ENCODE data around the gene ZSWIM6.
A peak's percentile ranks its signal among the peaks of the same experiment; 100 is the strongest.
"Not testable (repeated sequence)": the region's sequence is repeated elsewhere in the genome, so short reads cannot be mapped to it uniquely, and the experiment has no call there.

ZSWIM6 gene

DNA sequence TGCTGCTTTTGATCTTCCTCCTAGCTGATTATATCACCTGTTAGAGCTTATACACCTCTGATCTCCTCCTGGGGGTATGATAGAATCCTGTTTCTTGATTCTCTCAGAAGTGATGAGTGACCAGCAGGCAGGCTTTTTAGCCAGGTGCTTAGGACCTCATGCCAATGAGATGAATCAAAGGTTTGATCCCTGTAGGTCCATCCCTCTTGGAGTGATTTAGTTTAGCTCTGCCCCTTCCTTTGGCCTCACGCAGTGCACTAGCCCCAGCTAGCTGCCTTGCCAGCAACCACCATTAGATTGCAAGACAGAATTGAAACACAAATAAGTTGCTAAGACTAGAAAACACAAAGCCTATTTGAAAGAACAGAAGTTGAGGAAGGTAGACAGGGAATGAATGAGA is 84.4 kb downstream of the ZSWIM6 start:
- Histone ChIP-seq H3K9ac (no peak overlapping the region), H3K27ac (no peak overlapping the region), H3K36me3 (peaks cover 0 to 18% (median 8%) of the 10 kb centered on the region in 11 experiments; a peak in 12 of 22 replicates), H3K4me1 (peaks cover 8 to 41% (median 17%) of the 10 kb centered on the region in 10 experiments), H3K4me3 (no peak overlapping the region), H3K4me2 (peak overlapping the region in 1 of 11 experiments; percentile 7; a peak in 1 of 22 replicates), H3K9me3 (replicated peaks in 1 of 11) (peaks cover 6 to 16% (median 8%) of the 10 kb centered on the region in 11 experiments; a peak in 20 of 22 replicates), H3K27me3 (no peaks in the 10 kb centered on the region), H4K20me1 (peaks cover 58 to 93% (median 88%) of the 10 kb centered on the region in 11 experiments)
- TF ChIP-seq Cebpa-rat (IDR thresholded peaks at IDR 0.05): no peak

DNA sequence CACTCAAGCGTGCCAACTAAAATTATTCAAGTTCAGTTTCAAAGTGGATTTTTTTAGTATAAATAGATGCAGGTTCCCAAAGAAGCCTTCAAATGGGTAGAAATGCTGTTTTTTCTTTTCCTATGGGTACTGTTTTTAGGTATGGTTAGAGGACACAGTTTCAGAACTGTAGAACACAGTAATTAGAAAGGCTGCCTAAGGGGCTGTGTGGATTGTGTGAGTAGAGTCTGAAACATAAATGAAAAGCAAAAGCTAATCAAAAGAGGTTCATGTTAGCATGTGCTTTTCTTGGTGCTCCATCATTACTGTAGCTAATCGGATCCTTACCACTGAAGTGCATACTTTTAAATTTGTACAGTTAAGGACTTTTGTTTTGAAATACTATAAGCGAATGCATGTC is 85.3 kb downstream of the ZSWIM6 start:
- Histone ChIP-seq H3K9me3 (replicated peaks in 1 of 11) (peaks cover 13 to 24% (median 16%) of the 10 kb centered on the region in 11 experiments; a peak in 20 of 22 replicates), H3K4me2 (no peak overlapping the region), H3K36me3 (peaks cover 0 to 15% (median 7%) of the 10 kb centered on the region in 11 experiments; a peak in 11 of 22 replicates), H3K4me1 (peaks cover 8 to 44% (median 17%) of the 10 kb centered on the region in 10 experiments), H3K27me3 (no peaks in the 10 kb centered on the region), H4K20me1 (peaks cover 54 to 93% (median 88%) of the 10 kb centered on the region in 11 experiments), H3K4me3 (no peak overlapping the region), H3K27ac (no peak overlapping the region), H3K9ac (no peak overlapping the region)
- no peak for TF ChIP-seq Cebpa-rat (IDR thresholded peaks at IDR 0.05)

DNA sequence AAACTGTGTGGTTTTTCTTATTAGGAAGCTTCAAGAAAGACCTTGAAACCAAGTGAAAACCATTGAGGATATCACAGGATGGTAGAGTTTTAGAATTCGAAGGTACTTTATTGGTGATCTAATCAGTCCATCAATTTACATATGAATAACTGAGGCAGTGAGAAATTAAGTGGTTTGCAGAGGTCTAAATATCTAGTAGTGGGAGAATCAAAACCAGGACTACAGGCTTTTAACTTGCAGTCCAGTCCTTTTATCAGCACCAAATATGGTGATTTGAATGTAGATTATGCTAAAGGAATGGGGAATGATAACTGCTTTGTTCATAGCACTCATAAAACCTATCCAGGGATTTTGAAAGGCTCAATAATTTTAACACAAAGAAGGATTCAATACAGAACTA is 85.8 kb downstream of the ZSWIM6 start:
- H3K4me3 ChIP-seq: no peak overlapping the region
- H4K20me1 ChIP-seq: peaks cover 55 to 93% (median 88%) of the 10 kb centered on the region in 11 experiments
- peaks cover 0 to 14% (median 7%) of the 10 kb centered on the region in 11 experiments; a peak in 11 of 22 replicates for H3K36me3 ChIP-seq
- H3K4me1 ChIP-seq: peaks cover 8 to 49% (median 17%) of the 10 kb centered on the region in 10 experiments
- no peak for TF ChIP-seq Cebpa-rat (IDR thresholded peaks at IDR 0.05)
- no peak overlapping the region for H3K4me2 ChIP-seq
- no peak overlapping the region for H3K27ac ChIP-seq
- H3K27me3 ChIP-seq: no peaks in the 10 kb centered on the region
- H3K9me3 ChIP-seq (replicated peaks in 1 of 11): peaks cover 13 to 25% (median 16%) of the 10 kb centered on the region in 11 experiments; a peak in 20 of 22 replicates
- no peak overlapping the region for H3K9ac ChIP-seq

DNA sequence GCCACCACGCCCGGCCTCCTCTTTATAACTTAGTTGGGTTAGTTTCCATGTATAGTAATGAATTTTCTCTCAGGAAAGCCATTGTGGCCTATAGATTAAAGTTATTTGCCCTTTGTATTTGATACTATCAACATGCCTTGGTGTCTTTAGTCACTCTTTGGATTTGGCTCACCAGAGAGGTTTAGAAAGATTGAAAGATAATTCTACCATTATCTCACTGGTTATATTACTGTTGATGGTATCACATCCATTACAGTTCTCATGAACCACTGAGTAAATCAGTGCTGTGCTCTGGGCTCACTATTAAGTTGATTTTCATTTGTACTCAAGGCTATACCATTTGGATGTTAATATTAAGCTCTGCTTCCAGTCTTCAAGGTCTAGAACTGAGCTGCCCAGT is 87.0 kb downstream of the ZSWIM6 start:
- no peak for TF ChIP-seq Cebpa-rat (IDR thresholded peaks at IDR 0.05)
- H3K9ac ChIP-seq: no peak overlapping the region
- peaks cover 4 to 57% (median 16%) of the 10 kb centered on the region in 10 experiments for H3K4me1 ChIP-seq
- H3K9me3 ChIP-seq (replicated peaks in 1 of 11): peaks cover 13 to 25% (median 16%) of the 10 kb centered on the region in 11 experiments; a peak in 20 of 22 replicates
- no peak overlapping the region for H3K27ac ChIP-seq
- H3K36me3 ChIP-seq: peaks cover 0 to 14% (median 7%) of the 10 kb centered on the region in 11 experiments; a peak in 11 of 22 replicates
- H3K4me3 ChIP-seq: no peak overlapping the region
- H4K20me1 ChIP-seq: peaks cover 63 to 100% (median 95%) of the 10 kb centered on the region in 11 experiments
- H3K4me2 ChIP-seq: no peak overlapping the region
- H3K27me3 ChIP-seq: no peaks in the 10 kb centered on the region

DNA sequence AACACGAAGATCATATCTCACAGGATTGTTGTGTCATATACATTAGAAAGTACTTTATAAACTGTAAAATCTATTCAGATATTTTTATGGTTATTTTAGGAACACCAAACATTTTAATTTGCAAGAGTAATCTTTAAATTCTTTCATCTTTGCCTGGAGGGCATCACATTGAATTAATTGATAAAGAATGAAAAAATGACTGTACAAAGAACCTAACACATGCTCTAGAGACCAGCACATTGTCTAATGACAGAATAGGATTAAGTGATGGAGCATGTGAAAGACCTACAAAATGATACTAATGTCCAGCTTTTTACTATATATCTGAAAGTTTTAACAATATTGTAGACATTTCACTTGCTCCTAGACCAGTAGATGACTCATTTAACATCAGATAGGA is 88.0 kb downstream of the ZSWIM6 start:
- Histone ChIP-seq H3K9me3 (replicated peaks in 1 of 11) (peaks cover 13 to 25% (median 16%) of the 10 kb centered on the region in 11 experiments; a peak in 20 of 22 replicates), H3K4me1 (peaks cover 0 to 57% (median 10%) of the 10 kb centered on the region in 10 experiments; a peak in 12 of 20 replicates), H3K27ac (no peak overlapping the region), H3K36me3 (peaks cover 0 to 16% (median 8%) of the 10 kb centered on the region in 11 experiments; a peak in 11 of 22 replicates), H3K9ac (no peak overlapping the region), H4K20me1 (peaks cover 62 to 100% (median 95%) of the 10 kb centered on the region in 11 experiments; a peak in 21 of 22 replicates), H3K27me3 (no peaks in the 10 kb centered on the region), H3K4me3 (no peak overlapping the region), H3K4me2 (no peak overlapping the region)
- no peak for TF ChIP-seq Cebpa-rat (IDR thresholded peaks at IDR 0.05)

DNA sequence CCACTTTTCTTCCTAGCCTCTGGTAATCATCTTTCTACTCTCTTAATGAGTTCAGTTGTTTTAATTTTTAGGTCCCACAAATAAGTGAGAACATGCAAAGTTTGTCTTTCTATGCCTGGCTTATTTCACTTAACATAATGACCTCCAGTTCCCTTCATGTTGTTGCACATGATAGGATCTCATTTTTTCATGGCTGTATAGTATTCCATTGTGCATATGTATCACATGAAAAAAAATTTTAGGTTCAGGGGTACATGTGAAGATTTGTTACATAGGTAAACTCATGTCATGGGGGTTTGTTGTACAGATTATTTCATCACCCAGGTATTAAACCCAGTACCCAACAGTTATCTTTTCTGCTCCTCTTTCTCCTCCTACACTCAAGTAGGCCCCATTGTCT is 89.2 kb downstream of the ZSWIM6 start:
- not testable (repeated sequence) for H3K9ac ChIP-seq, H3K27ac ChIP-seq, H3K4me3 ChIP-seq, H3K4me2 ChIP-seq, H3K27me3 ChIP-seq
- Histone ChIP-seq H3K9me3 (replicated peaks in 1 of 11) (peaks cover 13 to 25% (median 16%) of the 10 kb centered on the region in 11 experiments; a peak in 20 of 22 replicates), H3K4me1 (peaks cover 0 to 51% (median 8%) of the 10 kb centered on the region in 10 experiments; a peak in 12 of 20 replicates), H3K36me3 (peaks cover 0 to 16% (median 8%) of the 10 kb centered on the region in 11 experiments; a peak in 11 of 22 replicates), H4K20me1 (peaks cover 56 to 100% (median 91%) of the 10 kb centered on the region in 11 experiments; a peak in 21 of 22 replicates)

DNA sequence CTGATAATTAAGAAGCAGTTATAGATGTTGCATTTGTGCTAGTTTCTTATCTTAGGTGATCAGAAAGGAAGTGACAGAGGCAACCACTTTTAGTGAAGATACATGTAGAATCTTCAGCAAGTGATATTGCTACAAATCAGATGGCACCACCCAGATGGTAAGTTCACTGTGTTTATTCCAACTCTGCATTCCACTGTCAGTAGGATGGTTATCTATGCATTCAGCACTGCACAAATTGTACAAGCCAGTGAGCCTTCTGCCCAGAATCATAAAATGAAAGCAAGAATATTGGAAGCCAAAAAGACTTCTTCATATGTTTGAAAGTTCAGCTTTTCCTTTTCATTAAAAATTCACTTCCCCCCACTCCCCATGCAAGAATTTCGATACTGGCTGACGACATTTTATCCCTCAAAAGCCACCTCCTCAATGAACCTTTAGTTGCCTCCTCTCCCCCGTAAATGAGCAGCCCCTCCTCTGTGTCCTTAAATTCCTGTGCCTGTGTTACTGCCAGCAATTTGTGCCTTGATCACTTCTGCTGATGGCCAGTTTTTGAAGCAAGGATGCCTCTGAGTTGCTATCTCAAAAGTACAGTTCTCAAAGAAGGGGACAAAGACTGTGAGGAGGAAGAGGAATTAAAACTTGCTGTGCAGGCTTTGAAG is 91.6 kb downstream of the ZSWIM6 start:
- Histone ChIP-seq H4K20me1 (peaks cover 34 to 100% (median 84%) of the 10 kb centered on the region in 11 experiments; a peak in 19 of 22 replicates), H3K27me3 (no peaks in the 10 kb centered on the region), H3K36me3 (peaks cover 4 to 37% (median 12%) of the 10 kb centered on the region in 11 experiments; a peak in 17 of 22 replicates), H3K4me2 (peak overlapping the region in 2 of 11 experiments; percentile 22 to 66; a peak in 5 of 22 replicates), H3K9ac (no peak overlapping the region), H3K9me3 (replicated peaks in 1 of 11) (peaks cover 13 to 25% (median 16%) of the 10 kb centered on the region in 11 experiments; a peak in 20 of 22 replicates), H3K4me1 (peaks cover 0 to 44% (median 2%) of the 10 kb centered on the region in 10 experiments; a peak in 6 of 20 replicates), H3K4me3 (no peak overlapping the region), H3K27ac (no peak overlapping the region)
- TF ChIP-seq Cebpa-rat (IDR thresholded peaks at IDR 0.05): no peak

DNA sequence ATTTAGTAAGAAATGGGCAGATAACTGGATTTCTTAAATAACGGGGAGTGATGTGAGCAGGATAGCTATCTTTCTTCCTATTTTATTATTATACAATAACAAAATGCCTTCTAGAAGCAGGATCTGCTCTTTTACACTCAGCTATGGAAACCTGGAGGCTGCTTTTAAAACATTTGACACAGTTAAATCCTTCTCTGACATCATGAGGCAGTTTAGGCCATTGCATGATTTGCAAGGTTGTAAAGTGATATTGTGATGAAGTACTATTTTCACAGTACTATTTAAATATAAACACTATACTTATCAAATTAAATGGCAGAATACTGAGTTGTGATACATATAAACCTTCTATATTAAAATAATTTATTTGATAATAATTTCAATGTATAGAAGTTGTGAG is 93.9 kb downstream of the ZSWIM6 start:
- Histone ChIP-seq H3K9me3 (replicated peaks in 1 of 11) (peaks cover 11 to 33% (median 22%) of the 10 kb centered on the region in 11 experiments; a peak in 20 of 22 replicates), H3K4me2 (no peak overlapping the region), H3K27ac (no peak overlapping the region), H4K20me1 (peaks cover 33 to 100% (median 77%) of the 10 kb centered on the region in 11 experiments; a peak in 18 of 22 replicates), H3K9ac (no peak overlapping the region), H3K4me3 (no peak overlapping the region), H3K4me1 (peaks cover 0 to 45% (median 2%) of the 10 kb centered on the region in 10 experiments; a peak in 6 of 20 replicates), H3K27me3 (no peaks in the 10 kb centered on the region), H3K36me3 (peaks cover 6 to 47% (median 11%) of the 10 kb centered on the region in 11 experiments; a peak in 17 of 22 replicates)
- no peak for TF ChIP-seq Cebpa-rat (IDR thresholded peaks at IDR 0.05)

DNA sequence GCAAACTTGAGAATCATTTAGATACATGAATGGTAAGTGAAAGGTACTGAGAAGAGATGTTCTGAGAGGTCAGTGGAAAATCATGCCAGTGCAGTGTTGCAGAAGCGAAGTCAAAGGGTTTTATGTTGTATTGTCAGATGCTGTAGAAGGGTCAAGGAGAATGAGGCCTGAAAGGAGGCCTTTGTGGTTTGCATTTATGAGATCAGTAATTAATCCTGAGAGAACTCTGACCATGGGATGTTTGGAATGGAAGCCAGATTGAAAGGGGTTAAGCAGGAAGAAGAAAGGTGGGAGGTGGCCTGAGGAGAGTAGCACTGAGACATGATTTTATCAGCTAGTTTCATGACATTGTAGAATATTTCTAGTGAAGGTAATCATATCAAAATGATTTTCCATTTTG is 97.8 kb downstream of the ZSWIM6 start:
- Histone ChIP-seq H3K27ac (no peak overlapping the region), H3K4me1 (peaks cover 0 to 22% (median 0%) of the 10 kb centered on the region in 10 experiments; a peak in 3 of 20 replicates), H3K27me3 (no peaks in the 10 kb centered on the region), H3K4me3 (no peak overlapping the region), H3K4me2 (no peak overlapping the region), H4K20me1 (peaks cover 12 to 97% (median 54%) of the 10 kb centered on the region in 11 experiments; a peak in 17 of 22 replicates), H3K9ac (no peak overlapping the region), H3K9me3 (replicated peaks in 1 of 11) (peaks cover 0 to 23% (median 12%) of the 10 kb centered on the region in 11 experiments; a peak in 14 of 22 replicates), H3K36me3 (peaks cover 0 to 39% (median 7%) of the 10 kb centered on the region in 11 experiments; a peak in 12 of 22 replicates)
- TF ChIP-seq Cebpa-rat (IDR thresholded peaks at IDR 0.05): no peak
